NCI-H128 (cell line): ENCODE results near the gene ATXN3L.

Experiments used
- DNase-seq: peaks from one replicate; lab custom pipeline; 2025; ENCODE audit not compliant: unreplicated experiment; lab: John Stamatoyannopoulos, UW

The ATXN3L gene

GRCh38 chrX:13319953-13320352 lies at the start of gene ATXN3L:
Gene ATXN3L (minus strand): TSS chrX:13320053. CDS start chrX:13319934, 119 bp downstream.
- DNase-seq = no peak

- no peak for DNase-seq
Measured at GRCh38 chrX:13369256-13370030, 49.6 kb upstream of the ATXN3L start.

DNA sequence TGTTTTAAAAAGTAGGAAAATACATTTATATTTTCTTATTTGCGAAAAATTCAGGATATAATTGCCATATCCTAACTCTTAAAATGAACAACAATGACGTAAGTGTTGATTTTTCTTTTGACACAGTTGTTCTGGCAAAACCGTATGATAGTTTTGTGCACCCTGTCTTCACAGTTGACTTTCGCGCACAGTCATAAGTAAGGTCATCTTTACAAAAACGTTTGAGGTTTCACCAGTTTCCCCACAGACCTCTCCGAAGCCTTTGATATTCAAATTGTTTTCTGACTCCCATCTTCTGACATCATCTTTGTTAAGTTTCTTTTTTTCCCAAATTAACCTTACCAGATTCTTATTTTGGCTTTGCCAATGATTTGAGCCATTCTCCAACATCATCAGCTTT lies 48.1 kb upstream of the ATXN3L start:
- DNase-seq = no peak

DNA sequence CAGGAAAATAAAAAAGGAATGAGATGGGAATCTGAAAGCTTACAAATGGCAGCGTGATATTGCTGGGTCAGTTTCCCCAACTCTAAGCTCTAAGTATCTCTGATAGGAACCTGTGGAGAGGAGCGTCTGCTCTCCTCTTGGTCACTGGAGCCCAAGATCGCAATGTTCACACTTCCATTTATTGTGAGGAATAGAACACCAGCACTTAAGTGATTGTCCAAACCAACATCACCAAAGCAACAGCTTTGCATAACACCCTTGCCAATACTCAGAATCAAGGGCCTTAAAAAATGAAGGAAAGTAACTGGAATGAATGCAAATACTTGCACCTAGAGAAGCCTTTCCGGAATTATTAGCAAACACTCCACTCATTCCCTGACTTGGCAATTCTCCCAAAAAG lies 46.8 kb upstream of the ATXN3L start:
- no peak for DNase-seq

DNA sequence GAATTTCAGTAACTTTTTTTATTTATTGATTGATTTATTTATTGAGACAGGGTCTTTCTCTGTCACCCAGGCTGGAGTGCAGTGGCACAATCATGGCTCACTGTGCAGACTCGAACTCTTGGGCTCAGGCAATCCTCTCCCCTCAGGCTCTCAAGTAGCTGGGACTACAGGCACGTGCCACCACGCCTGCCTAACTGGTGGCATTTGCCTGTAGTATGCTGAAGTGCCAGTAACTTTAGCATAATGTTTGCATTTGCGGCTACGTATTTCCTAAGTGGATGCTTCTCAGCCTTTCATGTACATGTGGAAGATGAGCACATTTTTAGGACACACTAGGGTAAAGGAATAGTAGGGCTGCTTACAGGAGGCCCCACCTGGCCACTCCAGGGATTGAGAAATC lies 45.3 kb upstream of the ATXN3L start:
- no peak for DNase-seq

- no peak for DNase-seq
Measured at GRCh38 chrX:13364230-13364857, 44.5 kb upstream of the ATXN3L start.

DNA sequence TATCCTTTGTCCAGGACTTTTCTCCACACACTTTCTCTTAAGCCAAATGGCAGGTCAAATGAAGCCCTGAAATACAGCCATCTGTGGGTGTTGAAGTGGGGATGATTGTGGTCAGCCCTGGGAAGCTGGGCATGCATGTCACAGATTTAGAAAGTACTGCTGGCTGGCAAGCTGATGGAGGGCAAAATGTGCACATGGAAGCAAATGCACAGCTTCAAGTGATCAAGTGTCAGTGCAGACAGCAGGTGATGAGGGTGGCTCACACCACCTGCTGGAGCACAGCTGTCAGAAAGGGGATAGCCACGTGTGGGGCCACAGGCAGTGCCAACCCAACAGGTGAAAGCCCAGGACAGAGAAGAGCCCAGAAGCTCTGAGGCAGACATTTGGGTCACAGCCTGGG lies 40.3 kb upstream of the ATXN3L start:
- no peak for DNase-seq

DNA sequence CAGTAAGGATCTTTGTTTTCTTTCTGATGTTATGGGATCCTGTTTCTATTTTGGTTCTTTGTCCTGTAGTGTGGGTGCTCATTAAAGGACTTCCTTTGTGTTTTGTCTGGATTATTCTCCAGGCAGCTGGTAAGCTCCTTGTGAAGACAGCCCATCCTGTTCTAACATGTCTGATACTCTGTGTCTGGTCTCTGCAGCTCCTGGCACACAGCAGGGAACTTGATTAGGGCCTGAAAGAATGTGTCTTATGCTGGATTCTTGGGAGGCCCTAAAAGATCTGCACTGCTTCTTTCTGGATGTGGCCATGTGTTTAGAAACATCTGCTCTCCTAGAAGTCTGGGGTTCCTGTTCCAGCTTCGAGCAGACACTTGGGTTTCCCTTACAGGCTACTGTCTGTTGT lies 38.1 kb upstream of the ATXN3L start:
- DNase-seq = no peak

GRCh38 chrX:13346646-13347045 lies 26.8 kb upstream of the ATXN3L start:
- no peak for DNase-seq

GRCh38 chrX:13345438-13345837 lies 25.6 kb upstream of the ATXN3L start:
- no peak for DNase-seq

DNA sequence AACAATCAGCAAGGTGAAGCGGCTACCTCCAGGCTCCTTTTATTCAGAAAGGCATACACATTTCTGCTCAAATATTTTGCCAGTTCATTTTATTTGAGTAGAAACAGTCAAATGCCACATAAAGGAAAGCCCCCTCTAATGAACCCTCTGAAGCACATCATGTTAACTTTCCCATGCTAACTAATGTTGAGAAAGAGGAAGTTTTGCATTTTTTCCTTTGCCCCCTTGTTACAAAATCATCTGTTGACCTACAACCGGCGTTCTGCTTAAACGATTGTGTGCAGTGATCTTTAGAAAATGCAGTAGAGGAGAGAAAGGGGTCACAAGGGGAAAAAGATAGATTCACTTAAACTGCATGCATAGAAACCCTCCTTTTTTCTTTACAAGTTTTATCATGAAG lies 25.2 kb upstream of the ATXN3L start:
- no peak for DNase-seq

GRCh38 chrX:13341491-13342101 lies 21.7 kb upstream of the ATXN3L start:
- no peak for DNase-seq

DNA sequence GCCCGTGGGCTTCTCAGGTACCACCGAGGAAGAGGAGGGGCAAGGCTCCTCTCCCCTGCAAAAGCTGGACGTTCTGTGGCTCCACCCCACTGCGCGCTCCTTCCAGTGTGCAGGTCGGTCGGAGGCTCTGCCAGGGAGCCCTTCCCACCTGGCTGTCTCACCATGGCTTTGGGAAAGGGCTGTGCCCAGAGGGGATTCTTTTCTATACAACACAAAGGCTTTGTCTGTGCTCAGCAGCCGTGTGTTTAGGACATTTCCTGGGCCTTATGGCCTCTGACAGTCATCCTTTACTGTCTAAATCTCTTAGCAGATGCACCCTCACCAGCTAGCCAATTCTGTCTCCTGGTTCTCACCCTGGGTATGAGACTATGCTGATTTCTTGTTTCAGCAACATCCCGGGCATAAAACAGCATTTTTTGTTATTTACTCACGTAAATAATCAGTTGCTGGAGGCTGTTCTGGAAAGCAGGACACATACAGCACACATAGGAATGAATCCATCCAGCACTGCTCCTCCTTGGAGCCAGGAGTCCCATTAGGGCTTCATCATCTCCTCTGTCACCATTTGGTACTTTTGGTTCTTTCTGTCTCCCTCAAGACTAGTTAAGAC lies 20.4 kb upstream of the ATXN3L start:
- no peak for DNase-seq

GRCh38 chrX:13339607-13340006 lies 19.8 kb upstream of the ATXN3L start:
- no peak for DNase-seq

DNA sequence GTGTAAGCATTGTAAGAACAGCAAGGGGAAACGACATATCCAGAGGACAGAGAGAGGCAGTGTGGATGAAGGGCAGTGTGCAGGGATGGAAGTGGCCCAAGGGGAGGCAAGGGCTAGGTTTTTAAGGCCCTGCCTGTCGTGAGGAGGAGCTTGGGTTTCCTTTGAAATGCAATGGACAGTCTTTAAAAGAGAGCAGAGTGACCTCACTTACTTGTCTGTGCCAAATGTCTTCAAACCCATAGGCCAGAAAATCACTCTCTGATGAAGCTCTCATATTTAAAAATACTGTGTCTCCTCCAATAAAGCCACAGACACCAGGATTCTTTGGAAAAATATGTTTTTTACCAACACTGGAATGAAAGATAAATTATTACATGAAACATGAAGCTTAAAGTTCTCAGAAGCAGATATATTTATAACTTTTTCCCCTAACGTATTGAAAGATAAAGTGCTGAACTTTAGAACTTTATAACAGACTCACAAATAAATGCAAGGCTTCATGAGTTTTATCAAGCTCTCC lies 19.2 kb upstream of the ATXN3L start:
- no peak for DNase-seq

DNA sequence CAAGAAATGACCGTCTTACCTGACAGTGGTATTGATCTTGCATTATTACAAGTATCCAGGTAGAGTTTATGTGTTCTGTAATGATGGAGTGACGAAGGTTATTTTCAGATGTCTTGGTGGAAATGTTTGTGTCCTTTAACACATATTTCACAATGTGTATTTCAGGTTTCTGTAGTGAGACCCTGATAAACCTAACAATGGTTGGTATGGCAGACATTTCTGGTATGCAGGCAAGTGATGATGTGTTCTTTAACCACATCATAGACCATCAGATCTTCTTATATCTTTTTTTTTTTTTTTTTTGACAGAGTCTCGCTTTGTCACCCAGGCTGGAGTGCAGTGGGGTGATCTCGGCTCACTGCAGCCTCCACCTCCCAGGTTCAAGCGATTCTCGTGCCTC lies 14.6 kb upstream of the ATXN3L start:
- no peak for DNase-seq

- no peak for DNase-seq
Measured at GRCh38 chrX:13330446-13330845, 10.6 kb upstream of the ATXN3L start.

GRCh38 chrX:13327666-13328065 lies 7.8 kb upstream of the ATXN3L start:
- DNase-seq = no peak

GRCh38 chrX:13323241-13323640 lies 3.4 kb upstream of the ATXN3L start:
- no peak for DNase-seq

DNA sequence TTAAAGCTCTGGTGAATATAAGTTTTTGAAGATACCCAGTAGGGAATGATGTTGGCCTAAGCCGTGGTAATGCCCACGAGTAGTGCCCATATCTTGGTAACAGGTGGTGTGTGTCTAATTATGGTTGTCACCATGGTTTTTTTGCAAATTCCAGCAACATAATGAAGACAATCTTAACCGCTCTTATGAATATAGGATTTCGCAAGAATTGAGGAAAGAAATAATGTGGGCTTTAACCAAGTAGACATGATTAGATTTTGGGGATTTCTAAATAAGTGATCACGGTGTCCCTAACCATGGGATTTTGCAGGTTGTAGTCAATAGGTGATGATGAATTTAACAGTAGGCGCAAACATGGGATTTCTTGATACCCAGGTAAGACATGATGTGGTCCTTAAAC lies 2.5 kb downstream of the ATXN3L start:
- DNase-seq = no peak

DNA sequence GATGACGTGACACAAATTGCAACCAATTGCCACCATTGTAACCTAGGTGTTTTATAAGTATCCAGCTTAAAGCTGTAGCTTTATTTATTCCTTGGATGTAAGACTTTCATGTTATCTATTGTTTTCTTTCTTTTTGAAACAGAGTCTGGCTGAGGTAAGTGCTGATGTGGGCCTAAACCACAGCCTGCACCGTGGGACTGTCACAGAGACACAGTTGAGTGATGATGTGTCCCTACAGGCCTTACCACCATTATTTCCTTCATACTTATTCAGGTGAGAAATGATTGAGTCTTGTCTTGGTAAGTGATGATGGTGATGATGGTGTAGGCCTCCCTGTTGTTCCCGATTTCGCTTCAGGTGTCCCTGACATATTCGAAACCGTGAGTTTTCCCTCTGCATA lies 8.3 kb downstream of the ATXN3L start:
- no peak for DNase-seq

- no peak for DNase-seq
Measured at GRCh38 chrX:13309631-13310030, 10.2 kb downstream of the ATXN3L start.
